ENCODE results near the gene SRSF8. TPM values are rescaled to one million over a fixed set of nuclear protein-coding genes. Genes with fewer than 3 reads are reported as not detected.

The SRSF8 gene
- total and polyA plus RNA-seq, 2 donors (not counting 1 experiment from before 2014, with no cell fraction given), result 44.4 to 69.5 TPM

DNA sequence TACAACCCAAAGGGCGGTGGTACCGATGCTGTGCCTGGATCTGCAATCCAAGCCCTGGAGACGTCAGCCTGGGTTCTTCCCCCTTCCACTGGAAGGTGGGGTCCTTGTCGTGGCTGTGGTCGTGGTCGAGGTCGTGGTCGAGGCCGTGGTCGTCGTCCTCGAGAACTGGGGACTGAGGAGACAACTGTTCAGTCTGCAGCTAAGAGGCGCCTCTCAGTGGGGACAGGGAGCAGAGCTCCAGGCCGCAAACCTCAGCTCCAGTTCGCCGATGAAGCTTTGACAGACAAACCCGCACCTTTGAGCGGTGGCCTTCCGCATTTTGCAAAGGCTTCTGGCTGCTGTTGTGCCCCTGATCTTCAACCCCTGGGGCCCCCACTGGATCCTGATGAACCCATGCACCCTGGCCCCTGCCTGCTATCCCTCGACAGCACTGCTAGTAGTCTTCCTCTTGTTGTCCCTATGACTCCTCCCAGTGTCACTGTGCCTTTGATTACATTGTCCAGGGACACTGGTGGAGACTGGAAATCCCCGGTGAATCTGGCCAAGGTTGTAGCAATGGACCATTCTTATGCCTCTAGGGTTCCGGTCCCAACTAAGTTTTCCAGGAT, 16.0 kb upstream of the SRSF8 start:
- no peaks in the 10 kb centered on the region for H3K36me3 ChIP-seq (replicated peaks in 1 of 2; ENCODE audit: control extremely low read depth in 1 of 2, control insufficient read depth in 1 of 2, extremely low read depth in 1 of 2, insufficient read depth in 2 of 2, low read length in 1 of 2)
- H3K27me3 Mint-ChIP-seq, result peaks cover 30% of the 10 kb centered on the region
- no peaks in the 10 kb centered on the region for H3K9me3 Mint-ChIP-seq (ENCODE audit: insufficient read depth)
- intact Hi-C loops (cut with micrococcal nuclease), result no loop called here
- no peak for DNase-seq
- H3K4me2 ChIP-seq (replicated peaks; ENCODE audit: low read depth, low read length, poor library complexity, severe bottlenecking), result no peak overlapping the region
- no peaks in the 10 kb centered on the region for H3K79me2 ChIP-seq (ENCODE audit: control insufficient read depth, insufficient read depth, low read length)
- peaks cover 0 to 10% (median 1%) of the 10 kb centered on the region in 4 experiments for H3K27me3 ChIP-seq (replicated peaks in 1 of 4; ENCODE audit: control extremely low read depth in 1 of 4, control insufficient read depth in 3 of 4, insufficient read depth in 4 of 4, low read length in 3 of 4)
- no peak overlapping the region for H3K27ac Mint-ChIP-seq
- no peak overlapping the region for H3K9ac ChIP-seq (ENCODE audit: low read length)
- H3K27ac ChIP-seq (ENCODE audit: low read length in 2 of 2), result no peak overlapping the region
- no peaks in the 10 kb centered on the region for H4K20me1 ChIP-seq (ENCODE audit: control insufficient read depth, insufficient read depth, low read length, poor library complexity, severe bottlenecking)
- ChIA-PET POLR2A (no interaction called here), CTCF (no interaction called here)
- H3K4me3 ChIP-seq (ENCODE audit: control extremely low read depth in 1 of 5, extremely low read depth in 1 of 5, insufficient read depth in 1 of 5, low read depth in 2 of 5, low read length in 4 of 5), result no peak overlapping the region
- TF ChIP-seq, protein P1, sequence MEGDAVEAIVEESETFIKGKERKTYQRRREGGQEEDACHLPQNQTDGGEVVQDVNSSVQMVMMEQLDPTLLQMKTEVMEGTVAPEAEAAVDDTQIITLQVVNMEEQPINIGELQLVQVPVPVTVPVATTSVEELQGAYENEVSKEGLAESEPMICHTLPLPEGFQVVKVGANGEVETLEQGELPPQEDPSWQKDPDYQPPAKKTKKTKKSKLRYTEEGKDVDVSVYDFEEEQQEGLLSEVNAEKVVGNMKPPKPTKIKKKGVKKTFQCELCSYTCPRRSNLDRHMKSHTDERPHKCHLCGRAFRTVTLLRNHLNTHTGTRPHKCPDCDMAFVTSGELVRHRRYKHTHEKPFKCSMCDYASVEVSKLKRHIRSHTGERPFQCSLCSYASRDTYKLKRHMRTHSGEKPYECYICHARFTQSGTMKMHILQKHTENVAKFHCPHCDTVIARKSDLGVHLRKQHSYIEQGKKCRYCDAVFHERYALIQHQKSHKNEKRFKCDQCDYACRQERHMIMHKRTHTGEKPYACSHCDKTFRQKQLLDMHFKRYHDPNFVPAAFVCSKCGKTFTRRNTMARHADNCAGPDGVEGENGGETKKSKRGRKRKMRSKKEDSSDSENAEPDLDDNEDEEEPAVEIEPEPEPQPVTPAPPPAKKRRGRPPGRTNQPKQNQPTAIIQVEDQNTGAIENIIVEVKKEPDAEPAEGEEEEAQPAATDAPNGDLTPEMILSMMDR (IDR thresholded peaks at IDR 0.05), result no peak
- no peak for TF ChIP-seq EZH2 (IDR thresholded peaks at IDR 0.05; ENCODE audit: borderline replicate concordance, insufficient read depth, low read depth, low read length, poor library complexity, severe bottlenecking)
- no peak overlapping the region for H3K4me3 Mint-ChIP-seq
- ATAC-seq (ENCODE audit: low read depth), result no peak
- peaks cover 3 to 7% of the 10 kb centered on the region in 2 donors for H3K4me1 ChIP-seq (ENCODE audit: control insufficient read depth in 2 of 2, insufficient read depth in 2 of 2, low read length in 2 of 2)
- WGBS (ENCODE audit: insufficient coverage), result 84% methylated on average over 22 of the region's 22 CpGs
- H2AFZ ChIP-seq (ENCODE audit: insufficient read depth, low read depth, low read length, poor library complexity, severe bottlenecking), result no peak overlapping the region
- H3K9me3 ChIP-seq (ENCODE audit: control extremely low read depth in 1 of 3, control insufficient read depth in 2 of 3, insufficient read depth in 1 of 3, low read length in 2 of 3), result no peaks in the 10 kb centered on the region
- peaks cover 13% of the 10 kb centered on the region for H3K4me1 Mint-ChIP-seq

DNA sequence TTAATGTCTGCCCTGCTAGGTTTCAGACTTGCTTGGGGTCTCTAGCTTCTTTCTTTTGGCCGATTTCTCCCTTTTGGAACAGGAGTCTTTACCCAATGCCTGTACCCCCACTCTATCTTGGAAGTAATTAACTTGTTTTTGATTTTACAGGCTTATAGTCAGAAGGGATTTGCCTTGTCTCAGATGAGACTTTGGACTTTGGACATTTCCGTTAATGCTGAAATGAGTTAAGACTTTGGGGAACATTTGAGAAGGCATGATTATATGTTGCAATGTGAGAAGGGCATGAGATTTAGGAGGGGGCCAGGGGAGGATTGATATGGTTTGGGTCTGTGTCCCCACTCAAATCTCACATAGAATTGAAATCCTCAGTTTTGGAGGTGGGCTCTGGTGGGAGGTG, 12.4 kb upstream of the SRSF8 start:
- Mint-ChIP-seq H3K9me3 (ENCODE audit: insufficient read depth) (no peaks in the 10 kb centered on the region), H3K27me3 (peaks cover 6% of the 10 kb centered on the region), H3K27ac (no peak overlapping the region), H3K4me3 (no peak overlapping the region), H3K4me1 (peaks cover 13% of the 10 kb centered on the region)
- 90% methylated on average over 1 of the region's 2 CpGs for WGBS (ENCODE audit: insufficient coverage)
- Histone ChIP-seq H3K9ac (ENCODE audit: low read length) (no peak overlapping the region), H3K79me2 (ENCODE audit: control insufficient read depth, insufficient read depth, low read length) (no peaks in the 10 kb centered on the region), H4K20me1 (ENCODE audit: control insufficient read depth, insufficient read depth, low read length, poor library complexity, severe bottlenecking) (no peaks in the 10 kb centered on the region), H3K27me3 (replicated peaks in 1 of 4; ENCODE audit: control extremely low read depth in 1 of 4, control insufficient read depth in 3 of 4, insufficient read depth in 4 of 4, low read length in 3 of 4) (peaks cover 0 to 3% (median 1%) of the 10 kb centered on the region in 4 experiments), H3K27ac (ENCODE audit: low read length in 2 of 2) (no peak overlapping the region), H2AFZ (ENCODE audit: insufficient read depth, low read depth, low read length, poor library complexity, severe bottlenecking) (no peak overlapping the region), H3K9me3 (ENCODE audit: control extremely low read depth in 1 of 3, control insufficient read depth in 2 of 3, insufficient read depth in 1 of 3, low read length in 2 of 3) (no peaks in the 10 kb centered on the region), H3K4me2 (replicated peaks; ENCODE audit: low read depth, low read length, poor library complexity, severe bottlenecking) (no peak overlapping the region), H3K4me1 (ENCODE audit: control insufficient read depth in 2 of 2, insufficient read depth in 2 of 2, low read length in 2 of 2) (peaks cover 3 to 7% of the 10 kb centered on the region in 2 donors), H3K4me3 (ENCODE audit: control extremely low read depth in 1 of 5, extremely low read depth in 1 of 5, insufficient read depth in 1 of 5, low read depth in 2 of 5, low read length in 4 of 5) (no peak overlapping the region), H3K36me3 (replicated peaks in 1 of 2; ENCODE audit: control extremely low read depth in 1 of 2, control insufficient read depth in 1 of 2, extremely low read depth in 1 of 2, insufficient read depth in 2 of 2, low read length in 1 of 2) (no peaks in the 10 kb centered on the region)
- ChIA-PET CTCF (no interaction called here), POLR2A (no interaction called here)
- ATAC-seq (ENCODE audit: low read depth) (no peak), DNase-seq (no peak)
- TF ChIP-seq EZH2 (IDR thresholded peaks at IDR 0.05; ENCODE audit: borderline replicate concordance, insufficient read depth, low read depth, low read length, poor library complexity, severe bottlenecking), result no peak
- TF ChIP-seq, protein P1 (IDR thresholded peaks at IDR 0.05), result no peak
- intact Hi-C loops (cut with micrococcal nuclease), result no loop called here

All from B cell (primary cell).